Breast epithelium (tissue), 3 donors: ENCODE measurements around the gene TMEM108.

ENCODE experiments used
- POLR2A ChIP-seq: fragments of 450-650 bp; IDR thresholded peaks from one replicate; pipeline ENCODE4 v1.6.1; 2016; ENCODE audit warnings: antibody characterized with exemption, mild to moderate bottlenecking, moderate library complexity
- POLR2AphosphoS5 ChIP-seq, 3 donors: sonication (generic); formaldehyde crosslinking; IDR thresholded peaks; one replicate each; pipeline ENCODE4 v1.6.1; 2017; ENCODE audit warnings: antibody characterized with exemption in 3 of 3
- TF ChIP-seq, protein P1 (sequence below), 3 donors: fragments of 450-650 bp; IDR thresholded peaks; one replicate each; pipeline ENCODE4 v1.5.1; 2016 to 2017; ENCODE audit warnings: antibody characterized with exemption in 3 of 3, mild to moderate bottlenecking in 3 of 3, moderate library complexity in 3 of 3

DNA sequence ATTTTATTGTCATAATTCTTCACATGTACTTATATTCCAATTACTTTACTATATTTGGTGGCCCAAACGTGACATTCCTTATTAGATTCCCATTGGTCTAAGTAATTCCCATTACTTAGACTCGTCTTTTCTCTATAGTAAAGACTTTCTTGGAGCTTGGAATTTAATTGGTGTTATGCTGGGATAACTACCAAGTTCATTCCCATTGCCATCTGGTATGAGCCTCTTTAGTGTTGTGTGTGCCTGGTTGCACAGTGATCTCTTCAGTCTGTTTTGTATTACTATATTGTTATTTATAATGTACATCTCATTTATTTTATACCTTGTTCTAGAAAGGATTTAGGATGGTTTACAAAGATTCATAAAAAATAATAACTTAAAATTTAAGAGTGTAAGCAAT, 27.8 kb downstream of the TMEM108 start:
- no peak for TF ChIP-seq POLR2A
- TF ChIP-seq, protein P1, sequence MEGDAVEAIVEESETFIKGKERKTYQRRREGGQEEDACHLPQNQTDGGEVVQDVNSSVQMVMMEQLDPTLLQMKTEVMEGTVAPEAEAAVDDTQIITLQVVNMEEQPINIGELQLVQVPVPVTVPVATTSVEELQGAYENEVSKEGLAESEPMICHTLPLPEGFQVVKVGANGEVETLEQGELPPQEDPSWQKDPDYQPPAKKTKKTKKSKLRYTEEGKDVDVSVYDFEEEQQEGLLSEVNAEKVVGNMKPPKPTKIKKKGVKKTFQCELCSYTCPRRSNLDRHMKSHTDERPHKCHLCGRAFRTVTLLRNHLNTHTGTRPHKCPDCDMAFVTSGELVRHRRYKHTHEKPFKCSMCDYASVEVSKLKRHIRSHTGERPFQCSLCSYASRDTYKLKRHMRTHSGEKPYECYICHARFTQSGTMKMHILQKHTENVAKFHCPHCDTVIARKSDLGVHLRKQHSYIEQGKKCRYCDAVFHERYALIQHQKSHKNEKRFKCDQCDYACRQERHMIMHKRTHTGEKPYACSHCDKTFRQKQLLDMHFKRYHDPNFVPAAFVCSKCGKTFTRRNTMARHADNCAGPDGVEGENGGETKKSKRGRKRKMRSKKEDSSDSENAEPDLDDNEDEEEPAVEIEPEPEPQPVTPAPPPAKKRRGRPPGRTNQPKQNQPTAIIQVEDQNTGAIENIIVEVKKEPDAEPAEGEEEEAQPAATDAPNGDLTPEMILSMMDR (IDR thresholded peaks at IDR 0.05) = no peak
- no peak for TF ChIP-seq POLR2AphosphoS5 (IDR thresholded peaks at IDR 0.05)
